ENCODE data around the gene PDE3A. TPM values are rescaled to one million over a fixed set of nuclear protein-coding genes. Genes with fewer than 3 reads are reported as not detected.

PDE3A gene
- total RNA-seq, 1 experiment from 2014 or later: 0.58 TPM

GRCh38 chr12:20653871-20654270 lies 285.5 kb downstream of the PDE3A start:
- DNase-seq: no peak
- no peaks in the 10 kb centered on the region for H3F3A ChIP-seq (ENCODE audit: low read length, unreplicated experiment)
- no peak overlapping the region for H3K9ac ChIP-seq (ENCODE audit: low read length)
- ATAC-seq: no peak
- no peaks in the 10 kb centered on the region for H4K20me1 ChIP-seq (ENCODE audit: low read length)
- H3K4me2 ChIP-seq (ENCODE audit: low read length): no peak overlapping the region
- no peaks in the 10 kb centered on the region for H3K4me1 ChIP-seq (ENCODE audit: insufficient read depth, low read length)
- TF ChIP-seq CTCF (conservative IDR thresholded peaks at IDR 0.05; ENCODE audit: low read depth, low read length) (no peak), EZH2phosphoT487 (IDR thresholded peaks at IDR 0.05; ENCODE audit: borderline replicate concordance, low read length) (no peak), EZH2 (IDR thresholded peaks at IDR 0.05; ENCODE audit: low read length, unreplicated experiment) (no peak)
- H3K9me3 ChIP-seq (ENCODE audit: low read length): no peaks in the 10 kb centered on the region
- no peak overlapping the region for H2AFZ ChIP-seq (ENCODE audit: low read length)
- no peaks in the 10 kb centered on the region for H3K27me3 ChIP-seq (ENCODE audit: low read length)
- BruUV-seq (replicated peaks): no TSS peak
- H3K9me2 ChIP-seq (replicated peaks; ENCODE audit: low read length): no peaks in the 10 kb centered on the region
- POLR2A ChIA-PET (ENCODE audit: unreplicated experiment): no interaction called here
- intact Hi-C loops (cut with micrococcal nuclease): no loop called here
- CTCF ChIA-PET: no interaction called here
- no peaks in the 10 kb centered on the region for H3K79me2 ChIP-seq (ENCODE audit: low read length)
- no peak overlapping the region for H3K27ac ChIP-seq (ENCODE audit: low read length)
- no peaks in the 10 kb centered on the region for H3K36me3 ChIP-seq (ENCODE audit: low read depth, low read length)
- H3K4me3 ChIP-seq (ENCODE audit: low read length): no peak overlapping the region

GRCh38 chr12:20656600-20656999 lies 288.3 kb downstream of the PDE3A start:
- Histone ChIP-seq H3K9me3 (ENCODE audit: low read length) (no peaks in the 10 kb centered on the region), H3K9me2 (replicated peaks; ENCODE audit: low read length) (no peaks in the 10 kb centered on the region), H3K36me3 (ENCODE audit: low read depth, low read length) (no peaks in the 10 kb centered on the region), H3K4me1 (ENCODE audit: insufficient read depth, low read length) (no peaks in the 10 kb centered on the region), H3K79me2 (ENCODE audit: low read length) (no peaks in the 10 kb centered on the region), H2AFZ (ENCODE audit: low read length) (no peak overlapping the region), H3F3A (ENCODE audit: low read length, unreplicated experiment) (no peaks in the 10 kb centered on the region), H3K27me3 (ENCODE audit: low read length) (no peaks in the 10 kb centered on the region), H3K4me2 (ENCODE audit: low read length) (no peak overlapping the region), H3K4me3 (ENCODE audit: low read length) (no peak overlapping the region), H3K9ac (ENCODE audit: low read length) (no peak overlapping the region), H3K27ac (ENCODE audit: low read length) (no peak overlapping the region), H4K20me1 (ENCODE audit: low read length) (no peaks in the 10 kb centered on the region)
- no peak for DNase-seq
- TF ChIP-seq CTCF (conservative IDR thresholded peaks at IDR 0.05; ENCODE audit: low read depth, low read length): no peak
- TF ChIP-seq EZH2phosphoT487 (IDR thresholded peaks at IDR 0.05; ENCODE audit: borderline replicate concordance, low read length): no peak
- ChIA-PET CTCF (no interaction called here), POLR2A (ENCODE audit: unreplicated experiment) (no interaction called here)
- no TSS peak for BruUV-seq (replicated peaks)
- intact Hi-C loops (cut with micrococcal nuclease): no loop called here
- no peak for ATAC-seq

GRCh38 chr12:20657496-20657895 lies 289.2 kb downstream of the PDE3A start:
- no peaks in the 10 kb centered on the region for H3K4me1 ChIP-seq (ENCODE audit: insufficient read depth, low read length)
- no peaks in the 10 kb centered on the region for H3K36me3 ChIP-seq (ENCODE audit: low read depth, low read length)
- CTCF ChIA-PET: no interaction called here
- intact Hi-C loops (cut with micrococcal nuclease): no loop called here
- no TSS peak for BruUV-seq (replicated peaks)
- H3K27me3 ChIP-seq (ENCODE audit: low read length): no peaks in the 10 kb centered on the region
- POLR2A ChIA-PET (ENCODE audit: unreplicated experiment): no interaction called here
- no peaks in the 10 kb centered on the region for H3K79me2 ChIP-seq (ENCODE audit: low read length)
- H3K4me2 ChIP-seq (ENCODE audit: low read length): no peak overlapping the region
- ATAC-seq (no peak), DNase-seq (no peak)
- H3K4me3 ChIP-seq (ENCODE audit: low read length): no peak overlapping the region
- H2AFZ ChIP-seq (ENCODE audit: low read length): no peak overlapping the region
- H3K27ac ChIP-seq (ENCODE audit: low read length): no peak overlapping the region
- no peak overlapping the region for H3K9ac ChIP-seq (ENCODE audit: low read length)
- no peaks in the 10 kb centered on the region for H3F3A ChIP-seq (ENCODE audit: low read length, unreplicated experiment)
- no peaks in the 10 kb centered on the region for H3K9me3 ChIP-seq (ENCODE audit: low read length)
- TF ChIP-seq EZH2phosphoT487 (IDR thresholded peaks at IDR 0.05; ENCODE audit: borderline replicate concordance, low read length) (no peak), CTCF (conservative IDR thresholded peaks at IDR 0.05; ENCODE audit: low read depth, low read length) (no peak), EZH2 (IDR thresholded peaks at IDR 0.05; ENCODE audit: low read length, unreplicated experiment) (no peak)
- no peaks in the 10 kb centered on the region for H4K20me1 ChIP-seq (ENCODE audit: low read length)
- H3K9me2 ChIP-seq (replicated peaks; ENCODE audit: low read length): no peaks in the 10 kb centered on the region

Data from PC-3 (cell line).